ENCODE data around the gene BLTP3B. TPM values are rescaled to one million over a fixed set of nuclear protein-coding genes. Genes with fewer than 3 reads are reported as not detected.
"Not testable (repeated sequence)": the region's sequence is repeated elsewhere in the genome, so short reads cannot be mapped to it uniquely, and the experiment has no call there.

Gene BLTP3B
- total RNA-seq, 4 donors from 2014 or later = 29.5 to 34.5 (median 33.9) TPM

GRCh38 chr12:100185361-100185894 is 42.8 kb upstream of the BLTP3B start:
- ATAC-seq (ENCODE audit: low FRiP score) (peak; percentile 31), DNase-seq (ENCODE audit: low spot score) (no peak)
- TF ChIP-seq CTCF (IDR thresholded peaks at IDR 0.05) = no peak

GRCh38 chr12:100184549-100185145 is 42.0 kb upstream of the BLTP3B start:
- DNase-seq (ENCODE audit: low spot score) = no peak
- TF ChIP-seq CTCF (IDR thresholded peaks at IDR 0.05) = no peak
- no peak for ATAC-seq (ENCODE audit: low FRiP score)

GRCh38 chr12:100179252-100179651 is 36.6 kb upstream of the BLTP3B start:
- DNase-seq (ENCODE audit: low spot score) = no peak
- TF ChIP-seq CTCF (IDR thresholded peaks at IDR 0.05) = no peak
- ATAC-seq (ENCODE audit: low FRiP score) = no peak

- DNase-seq (ENCODE audit: low spot score); ATAC-seq (ENCODE audit: low FRiP score): not testable (repeated sequence)
Observed at GRCh38 chr12:100176493-100176892, 33.8 kb upstream of the BLTP3B start.

- ATAC-seq (ENCODE audit: low FRiP score) = no peak
Observed at GRCh38 chr12:100174495-100174894, 31.8 kb upstream of the BLTP3B start.

GRCh38 chr12:100173111-100173510 is 30.4 kb upstream of the BLTP3B start:
- DNase-seq (ENCODE audit: low spot score) = no peak
- ATAC-seq (ENCODE audit: low FRiP score) = no peak
- no peak for TF ChIP-seq CTCF (IDR thresholded peaks at IDR 0.05)

More at GRCh38 chr12:100174495-100174894, 31.8 kb upstream of the BLTP3B start:
- TF ChIP-seq CTCF (IDR thresholded peaks at IDR 0.05) = no peak
- no peak for DNase-seq (ENCODE audit: low spot score)

- TF ChIP-seq CTCF (IDR thresholded peaks at IDR 0.05) = no peak
- DNase-seq (ENCODE audit: low spot score) = no peak
- ATAC-seq (ENCODE audit: low FRiP score) = no peak
Observed at GRCh38 chr12:100171248-100171647, 28.6 kb upstream of the BLTP3B start.

Measured in omental fat pad (tissue), 4 donors.